Stimulated activated CD8-positive, alpha-beta memory T cell treated with anti-CD3 and anti-CD28 coated beads, Interleukin-4, amount 100 ng/mL, for 1 hour (primary cell): ENCODE data around the gene DIP2B.

ENCODE experiments used
- DNase-seq, 2 donors: peaks; one replicate each; pipeline ENCODE4 v3.0.0-alpha.2; 2020; ENCODE audit warnings: low read depth in 2 of 2, low spot score in 1 of 2

DIP2B gene

DNA sequence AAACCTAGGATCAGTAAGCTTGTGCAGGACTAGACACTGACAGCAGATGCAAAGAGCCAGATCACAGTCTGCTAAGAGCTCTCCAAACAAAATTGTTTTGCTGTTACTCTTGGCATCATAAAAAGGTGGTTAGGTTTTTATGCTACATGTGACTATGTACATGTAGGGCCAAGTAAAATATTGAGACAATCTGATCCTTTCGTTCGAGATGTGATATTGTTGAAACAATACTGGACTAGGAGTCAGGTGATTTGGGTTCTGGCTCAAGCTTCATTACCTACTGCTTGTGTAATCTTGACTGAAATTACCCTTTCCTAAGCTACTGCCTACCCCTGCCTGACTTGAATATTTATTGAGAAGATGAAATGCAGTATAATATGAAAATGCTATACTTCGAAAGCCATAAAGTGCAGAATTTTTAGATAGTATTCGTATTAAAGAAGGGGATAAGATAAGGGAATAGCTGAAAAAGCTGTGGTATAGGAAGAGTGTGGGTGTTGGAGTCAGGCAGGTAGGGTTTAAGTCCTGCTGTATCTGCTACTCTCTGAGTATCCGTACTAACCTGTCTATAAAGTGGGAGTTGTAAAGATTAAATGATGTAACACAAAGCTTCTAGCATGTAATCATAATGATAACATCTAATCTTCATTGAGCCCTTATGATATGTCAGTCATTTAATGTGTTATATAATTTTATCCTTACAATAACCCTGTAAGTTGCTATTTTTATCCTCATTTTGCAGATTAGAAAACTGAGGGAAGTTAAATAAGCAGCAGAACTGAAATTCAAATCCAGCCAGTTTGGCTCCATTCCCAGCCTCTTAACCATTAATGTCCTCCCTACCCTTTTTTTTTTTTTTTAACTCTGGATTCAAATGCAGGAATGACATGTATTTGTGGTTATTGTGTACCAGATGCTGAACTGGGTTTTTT is 220.5 kb downstream of the DIP2B start:
- DNase-seq = no peak

DNA sequence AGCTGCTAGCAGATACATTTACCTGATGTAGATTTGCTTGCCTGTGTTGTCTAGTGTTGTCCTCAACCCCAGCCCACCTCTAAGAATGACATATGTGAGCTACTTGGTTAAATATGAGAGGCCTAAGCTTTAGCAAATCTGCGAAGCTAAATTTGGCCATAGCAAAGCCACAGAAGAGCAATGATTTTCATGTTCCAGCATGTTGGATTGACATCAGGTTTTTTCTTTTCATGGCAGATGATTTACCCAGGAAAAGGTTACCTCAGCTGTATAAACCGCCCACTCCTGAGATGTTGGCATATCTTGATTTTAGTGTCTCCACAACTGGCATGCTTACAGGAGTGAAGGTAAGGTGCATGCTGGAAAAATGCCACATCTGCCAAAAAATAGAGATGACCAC is 222.7 kb downstream of the DIP2B start:
- DNase-seq = no peak

DNA sequence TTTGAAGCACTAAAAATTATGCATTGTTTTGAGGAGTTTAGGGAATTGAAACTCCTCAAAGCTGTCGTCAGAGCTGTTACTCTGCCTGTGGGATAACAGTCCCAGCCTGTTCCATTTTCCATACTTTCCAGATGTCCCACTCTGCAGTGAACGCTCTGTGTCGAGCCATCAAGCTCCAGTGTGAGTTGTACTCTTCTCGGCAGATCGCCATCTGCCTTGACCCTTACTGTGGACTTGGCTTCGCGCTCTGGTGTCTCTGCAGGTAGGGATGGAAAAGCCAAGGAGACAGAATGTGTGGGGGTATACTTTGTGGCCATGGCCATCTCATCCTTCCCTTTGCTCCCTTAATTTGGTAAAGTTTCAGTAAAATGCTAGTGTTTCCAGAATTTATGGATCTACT is 223.6 kb downstream of the DIP2B start:
- no peak for DNase-seq

DNA sequence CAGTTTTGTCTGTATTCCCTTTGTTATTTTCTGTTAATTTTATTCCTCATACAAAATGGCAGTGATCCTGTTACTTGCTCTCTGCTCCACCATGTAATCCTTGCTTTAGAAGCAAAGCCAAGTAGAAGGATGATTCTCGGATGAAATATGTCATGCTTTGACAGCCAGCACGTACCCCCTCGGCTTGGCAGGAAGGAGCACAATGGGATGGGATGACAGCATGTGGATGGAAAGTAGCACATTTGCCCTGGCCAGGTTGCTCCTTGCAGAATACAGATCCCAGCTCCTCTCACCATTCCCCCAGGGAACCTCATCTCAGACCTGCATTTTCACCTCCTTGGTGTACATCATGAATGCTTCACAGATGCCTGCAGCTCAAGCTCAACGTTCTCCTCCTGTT is 224.1 kb downstream of the DIP2B start:
- no peak for DNase-seq

DNA sequence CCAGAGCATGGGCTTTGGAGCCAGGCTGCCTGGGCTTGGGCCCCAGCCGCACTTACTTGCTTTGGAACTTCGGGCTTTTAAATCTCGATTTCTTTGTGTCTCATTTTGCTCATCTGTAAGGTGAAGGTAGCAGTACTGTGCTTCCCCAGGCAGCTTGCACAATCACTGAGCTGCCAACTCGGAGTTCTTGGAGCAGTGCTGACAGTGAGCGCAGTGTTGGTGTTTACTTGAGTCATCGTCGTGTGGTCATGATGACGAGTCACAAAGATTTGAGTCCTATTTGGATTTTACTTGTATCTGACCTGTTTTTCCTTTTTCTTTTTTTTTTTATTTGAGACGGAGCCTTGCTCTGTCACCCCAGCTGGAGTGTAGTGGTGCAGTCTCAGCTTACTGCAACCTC is 227.8 kb downstream of the DIP2B start:
- no peak for DNase-seq

DNA sequence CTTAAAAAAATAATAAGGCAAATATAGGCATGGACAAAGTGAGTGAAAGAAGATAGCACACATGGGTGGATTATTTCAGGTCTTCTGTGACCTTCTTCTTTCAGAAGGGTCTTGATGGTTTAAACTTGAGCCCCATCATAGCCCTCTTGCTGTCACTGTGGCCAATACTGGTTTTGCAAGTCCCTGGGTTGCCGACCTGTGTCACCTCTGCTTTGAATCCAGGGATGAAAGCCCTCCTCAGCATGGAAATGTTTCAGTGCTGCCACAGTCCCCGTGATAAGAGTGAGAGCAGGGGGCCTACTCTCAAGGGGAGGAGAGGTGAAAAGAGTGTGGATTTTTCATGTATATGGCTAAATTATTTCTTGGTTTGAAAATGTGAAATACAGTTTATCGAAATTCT is 228.9 kb downstream of the DIP2B start:
- no peak for DNase-seq

DNA sequence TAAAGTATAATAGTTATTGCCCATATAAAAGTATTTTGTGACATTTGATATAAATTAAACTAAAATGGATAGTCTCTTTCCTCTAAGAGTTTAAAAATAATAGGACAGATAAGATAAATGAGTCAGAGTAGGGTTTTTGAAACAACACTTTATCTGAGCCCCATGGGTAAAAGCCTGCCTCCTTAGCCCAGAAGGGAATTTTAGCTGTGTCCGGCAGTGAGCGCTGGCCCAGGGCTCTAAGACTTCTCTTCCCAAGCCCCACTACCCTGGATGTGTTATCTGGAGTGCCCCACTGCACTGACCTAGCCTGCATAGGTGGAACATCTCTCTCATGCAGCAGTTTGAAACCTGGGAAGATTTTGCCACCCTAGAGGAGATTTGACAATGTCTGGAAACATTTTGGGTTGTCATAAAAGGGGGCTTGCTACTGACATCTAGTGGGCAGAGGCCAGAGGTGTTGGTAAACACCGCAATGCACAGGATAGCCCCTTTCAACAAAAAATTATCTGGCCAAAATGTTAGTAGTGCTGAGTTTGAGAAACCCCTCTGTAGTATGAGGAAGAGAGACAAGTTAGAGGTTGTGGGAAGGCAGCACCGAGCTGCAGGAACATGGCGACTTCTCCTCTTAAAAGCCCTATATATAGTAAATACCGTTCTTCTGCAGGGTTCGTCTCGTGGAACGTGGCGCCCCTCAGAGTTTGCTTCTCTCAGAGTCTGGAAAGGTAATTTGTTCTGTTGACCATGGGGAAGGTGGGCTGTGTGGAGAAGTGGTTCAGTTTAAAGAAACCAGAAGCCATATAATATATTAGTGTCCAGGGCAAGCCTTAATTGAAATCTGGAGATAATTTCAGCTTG is 229.9 kb downstream of the DIP2B start:
- DNase-seq = no peak

DNA sequence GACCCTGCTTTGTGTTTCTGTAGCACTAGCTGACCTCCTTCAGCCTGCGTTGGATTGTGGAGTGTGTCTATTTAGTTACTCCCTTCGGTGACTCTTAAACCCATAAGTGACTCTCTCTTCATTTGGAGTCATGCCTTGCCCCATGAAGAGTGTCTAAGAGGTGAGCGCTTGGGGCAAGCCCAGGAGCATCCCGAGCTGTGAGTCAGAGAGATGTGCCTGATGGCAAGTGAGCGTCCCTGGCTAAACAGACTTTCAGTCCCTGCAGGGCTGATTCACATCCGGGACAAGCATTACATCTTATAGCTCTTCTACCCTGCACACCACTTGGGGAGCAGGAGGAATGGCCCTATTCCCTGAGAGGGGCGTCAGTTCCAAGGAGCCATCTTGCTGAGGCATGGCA is 234.8 kb downstream of the DIP2B start:
- no peak for DNase-seq

DNA sequence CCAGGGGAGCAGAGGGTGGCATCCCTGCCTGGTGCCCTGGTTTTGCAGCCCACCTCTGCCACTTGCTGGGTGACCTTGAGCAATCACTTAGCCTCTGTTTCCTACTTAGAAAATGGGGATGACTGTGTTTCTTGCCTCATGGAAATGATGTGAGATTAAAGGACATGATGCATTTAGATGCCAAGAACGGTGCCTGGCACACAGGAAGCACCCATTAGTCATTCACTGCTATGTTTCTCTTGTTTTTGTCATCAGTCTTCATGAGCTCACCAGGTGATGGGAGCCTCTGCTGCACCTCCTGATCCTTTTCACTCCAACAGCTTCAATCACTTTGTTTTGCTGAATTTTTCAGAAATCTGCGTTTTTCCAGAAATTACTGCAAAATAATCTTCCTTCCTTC is 235.5 kb downstream of the DIP2B start:
- DNase-seq = no peak

DNA sequence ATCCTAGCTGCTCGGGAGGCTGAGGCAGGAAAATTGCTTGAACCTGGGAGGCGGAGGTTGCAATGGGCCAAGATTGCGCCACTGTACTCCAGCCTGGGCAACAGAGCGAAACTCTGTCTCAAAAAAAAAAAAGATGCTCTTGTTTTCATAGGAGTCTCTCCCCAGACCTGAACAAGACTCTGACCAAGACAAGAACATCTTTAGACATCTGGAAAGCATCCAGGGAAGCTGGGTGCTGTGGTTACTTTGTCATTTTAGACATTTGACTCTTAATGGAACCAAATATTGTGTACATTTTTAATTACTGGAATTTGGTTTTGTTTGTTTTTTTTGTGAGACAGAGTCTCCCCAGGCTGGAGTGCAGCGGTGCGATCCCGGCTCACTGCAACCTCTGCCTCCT is 238.0 kb downstream of the DIP2B start:
- no peak for DNase-seq

DNA sequence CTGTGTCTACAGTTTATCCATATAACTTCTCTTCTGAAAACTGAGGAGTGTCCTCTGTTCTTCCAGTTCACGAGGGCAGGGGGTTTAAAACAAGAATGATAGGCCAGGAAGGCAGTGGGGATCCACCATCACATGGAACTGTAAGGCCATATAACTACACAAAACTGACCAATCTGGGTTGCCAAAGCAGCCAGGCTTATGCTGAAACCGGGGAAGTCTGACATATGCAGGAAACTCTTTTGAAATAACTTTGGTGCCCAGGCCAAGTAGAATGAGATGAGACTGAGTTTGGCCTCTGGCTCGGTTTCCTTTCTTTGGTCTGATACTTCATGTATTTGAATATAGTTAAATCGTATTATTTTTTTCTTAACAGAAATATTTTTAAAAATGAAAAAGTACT is 241.1 kb downstream of the DIP2B start:
- no peak for DNase-seq

DNA sequence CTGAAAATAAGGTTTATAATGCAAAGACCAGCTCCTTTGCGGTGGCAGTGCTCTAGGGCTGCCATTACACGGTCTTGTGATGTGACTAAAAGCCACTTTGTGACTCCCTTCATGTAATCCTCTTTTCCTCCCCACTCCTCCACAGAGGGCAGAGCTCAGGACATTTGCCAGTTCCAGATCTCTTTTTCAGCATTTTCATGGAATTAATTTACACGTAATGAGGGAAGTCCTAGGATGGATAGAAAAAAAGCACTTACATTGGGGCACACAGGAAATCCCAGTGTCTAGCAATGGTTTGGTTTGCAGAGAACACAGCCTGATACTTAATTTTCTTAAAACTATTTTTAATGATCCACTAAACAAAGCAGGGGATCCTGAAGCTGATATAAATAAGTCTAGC is 241.6 kb downstream of the DIP2B start:
- no peak for DNase-seq

DNA sequence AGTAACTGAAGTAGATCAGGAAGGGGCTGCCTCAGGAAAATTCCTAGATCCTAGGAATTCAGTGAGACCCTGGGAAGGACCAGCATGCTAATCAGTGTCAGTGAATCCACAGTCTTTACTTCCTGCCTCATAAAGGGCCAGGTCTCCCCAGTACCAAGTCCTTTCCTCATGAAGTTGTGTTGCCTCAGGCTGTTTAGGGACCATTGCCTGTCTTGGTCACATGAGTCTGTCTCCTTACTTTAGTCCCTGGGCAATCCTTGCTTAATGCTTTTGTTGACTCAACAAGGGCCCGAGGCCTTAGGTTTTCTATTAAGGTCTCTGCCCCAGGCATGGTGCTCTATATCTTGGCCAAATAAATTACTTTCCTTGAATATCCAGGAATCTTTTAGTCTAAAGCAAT is 243.0 kb downstream of the DIP2B start:
- no peak for DNase-seq

DNA sequence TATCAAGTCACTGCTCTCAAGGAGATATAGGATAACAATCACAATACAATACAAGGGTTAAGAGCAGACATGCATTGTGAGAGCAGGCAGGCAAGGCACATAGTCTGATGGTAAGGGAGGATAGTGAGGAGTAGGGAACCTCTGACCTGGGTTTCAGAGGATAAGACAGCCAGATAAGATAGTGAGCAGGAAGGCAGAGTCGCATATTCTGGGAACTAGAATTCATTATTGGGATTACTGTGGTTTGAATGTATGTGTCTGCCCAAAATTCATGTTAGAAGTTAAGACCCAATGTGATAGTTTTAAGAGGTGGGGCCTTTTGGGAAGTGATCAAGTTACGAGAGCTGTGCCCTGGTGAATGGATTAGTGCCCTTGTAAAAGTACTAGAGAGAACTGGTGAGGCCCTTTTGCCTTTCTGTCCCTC is 244.7 kb downstream of the DIP2B start:
- DNase-seq = no peak

DNA sequence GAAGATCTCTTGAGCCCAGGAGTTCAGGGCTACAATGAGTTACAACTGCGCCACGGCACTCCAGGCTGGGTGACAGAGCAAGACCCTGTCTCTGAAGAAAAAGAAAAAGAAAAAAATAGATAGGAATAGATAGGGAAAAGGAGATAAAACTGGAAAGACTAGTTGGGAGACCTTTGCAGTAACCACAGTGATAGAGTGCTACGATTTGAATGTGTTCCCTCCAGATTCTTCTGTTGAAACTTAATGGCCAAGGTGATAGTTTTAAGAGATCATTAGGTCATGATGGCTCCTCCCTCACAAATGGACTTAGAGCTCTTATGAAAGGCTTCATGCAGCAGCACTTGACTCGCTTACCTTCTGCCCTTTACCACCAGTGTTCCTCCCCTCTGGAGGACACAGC is 245.6 kb downstream of the DIP2B start:
- DNase-seq = no peak

DNA sequence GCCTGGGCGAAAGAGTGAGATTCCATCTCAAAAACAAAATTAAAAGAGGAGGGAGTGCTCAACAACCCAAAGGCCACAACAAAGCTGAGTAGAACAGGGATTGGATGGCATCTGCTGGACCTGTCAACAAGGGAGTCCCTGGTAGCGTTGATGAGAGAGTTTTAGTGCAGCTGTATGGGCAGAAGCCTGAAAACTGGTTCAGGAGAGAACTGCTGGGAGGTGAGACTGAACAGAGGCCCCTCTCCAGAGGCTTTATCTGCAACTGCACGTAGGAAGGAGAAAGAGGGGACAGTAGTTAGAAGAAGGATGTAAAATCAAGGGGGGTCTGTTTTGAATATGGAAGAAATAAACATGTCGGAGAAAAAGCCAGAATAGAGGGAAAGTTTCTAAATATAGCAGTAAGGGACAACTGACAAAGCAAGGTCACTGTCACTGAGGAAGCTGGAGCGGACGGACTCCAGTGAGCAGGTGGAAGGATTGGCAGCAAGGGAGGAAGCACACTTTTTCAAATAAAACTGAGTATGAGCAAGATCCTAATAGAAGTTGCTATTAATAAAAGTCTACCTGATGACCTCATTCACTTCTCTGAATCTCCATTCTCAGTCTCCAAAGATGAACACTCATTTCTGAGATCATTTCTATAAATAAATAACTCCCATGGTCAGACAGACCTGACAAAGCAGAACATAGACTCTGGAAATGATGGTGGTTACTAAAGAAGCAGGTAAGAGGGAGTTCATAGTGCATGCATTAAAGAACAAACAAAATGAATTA is 247.3 kb downstream of the DIP2B start:
- no peak for DNase-seq

DNA sequence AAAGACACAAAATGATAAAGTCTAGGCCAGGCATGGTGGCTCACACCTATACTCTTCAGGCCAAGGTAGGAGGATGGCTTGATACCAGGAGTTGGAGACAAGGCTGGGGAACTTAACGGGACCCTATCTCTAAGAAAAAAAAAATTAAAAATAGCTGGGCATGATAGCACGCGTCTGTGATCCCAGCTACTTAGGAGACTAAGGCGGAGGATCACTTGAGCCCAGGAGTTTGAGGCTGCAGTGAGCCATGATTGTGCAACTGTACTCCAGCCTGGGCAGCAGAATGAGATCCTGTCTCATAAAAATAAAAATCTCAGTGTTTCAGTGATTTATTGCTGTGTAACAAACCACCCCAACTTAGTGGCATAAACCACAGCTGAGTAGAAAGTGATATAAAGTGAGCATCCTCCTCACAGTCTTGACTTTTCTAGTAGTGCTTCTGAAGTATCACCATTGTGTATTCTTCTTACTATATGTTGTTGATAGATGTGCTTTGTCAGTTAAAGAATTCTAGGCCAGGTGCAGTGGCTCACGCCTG is 248.5 kb downstream of the DIP2B start:
- DNase-seq = no peak

DNA sequence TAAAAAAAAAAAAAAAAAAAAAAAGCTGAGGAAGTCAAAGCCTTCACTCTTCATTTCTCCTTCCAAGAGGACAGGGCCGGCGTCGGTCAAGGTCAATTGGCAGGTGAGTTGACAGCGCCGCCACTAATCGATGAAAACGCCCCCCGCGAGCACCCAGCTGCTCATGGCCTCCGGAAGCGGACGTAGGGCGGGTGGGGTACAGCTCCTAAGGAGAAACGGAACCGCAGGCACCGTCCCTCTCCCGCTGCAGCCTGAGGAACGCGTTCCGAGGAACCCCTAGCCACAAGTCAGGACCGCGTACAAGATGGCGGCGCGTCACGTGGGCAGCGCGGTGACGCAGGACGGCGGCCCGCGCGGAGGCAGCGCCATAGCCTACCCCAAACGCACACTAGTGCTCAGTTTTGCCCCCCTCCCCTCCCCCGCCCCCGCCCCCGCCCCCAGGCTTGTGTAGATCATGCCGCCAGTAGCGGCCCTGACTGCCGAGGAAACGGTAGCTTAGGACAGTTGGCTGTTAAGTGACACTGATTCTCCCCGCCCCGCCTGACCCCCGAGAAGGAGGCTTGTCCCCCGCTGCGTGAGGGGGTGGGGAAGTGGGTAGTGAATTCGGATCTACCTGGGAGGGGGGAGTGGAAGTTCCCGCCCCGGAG is 259.0 kb downstream of the DIP2B start, which contains the start of gene ATF1:
Gene ATF1 (plus strand): TSS at position 463 of the 647 bp plus-strand sequence. CDS start 16,045 bp downstream, outside the sequence.
- peak; percentile 68 to 80 for DNase-seq

DNA sequence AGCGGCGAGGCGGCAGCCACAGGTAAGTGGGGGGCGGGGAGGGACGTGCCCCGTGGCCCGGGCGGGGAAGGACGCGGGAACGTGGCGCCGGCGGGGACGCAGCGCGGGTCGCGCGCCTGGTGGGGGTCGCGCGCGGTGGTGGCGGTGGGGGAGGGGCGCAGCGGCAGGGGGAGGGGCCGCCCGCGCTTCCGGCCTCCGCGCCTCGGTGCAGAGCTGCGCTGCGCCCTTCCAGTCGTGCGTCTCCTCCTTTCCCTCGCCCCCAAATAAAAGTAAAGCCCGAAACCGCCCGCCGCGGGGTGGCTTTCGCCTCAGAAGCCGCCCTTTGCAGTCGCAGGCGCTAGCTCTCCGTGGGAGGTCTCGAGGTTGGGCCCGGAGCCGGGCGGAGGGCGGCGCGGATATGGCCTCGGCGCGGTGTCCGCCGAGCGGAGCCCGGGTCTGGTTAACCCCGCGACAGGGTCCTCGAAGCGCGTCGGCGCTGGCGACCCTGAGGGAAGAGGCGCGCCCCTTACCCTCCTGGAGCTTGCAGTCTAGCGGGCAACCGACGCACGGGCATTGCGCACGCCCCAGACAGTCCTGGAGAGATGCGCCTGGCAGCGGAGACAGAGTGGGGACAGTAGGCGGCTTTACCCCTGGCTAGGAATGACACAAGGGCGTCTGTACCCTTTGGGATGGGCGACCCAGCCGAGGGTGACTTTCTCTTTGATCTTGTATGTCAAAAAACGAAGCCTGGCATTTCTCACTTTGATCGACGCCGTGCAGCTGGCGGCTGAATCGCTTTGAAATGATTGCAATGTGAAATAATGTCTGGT is 259.7 kb downstream of the DIP2B start:
- DNase-seq = peak; percentile 47 to 57
